PC-9 (cell line): ENCODE results near the gene IL20RA. TPM values are rescaled to one million over a fixed set of nuclear protein-coding genes. Genes with fewer than 3 reads are reported as not detected.

ENCODE experiments used
- BruUV-seq: library from RNA; stranded (reverse); fragments of 400-500 nt; replicated peaks from 2 replicates; lab custom pipeline; 2021; lab: Mats Ljungman, UMichigan
- CTCF ChIA-PET: fragments of 300-600 bp; sonication (Branson Sonifier 250); formaldehyde crosslinking; loops from one replicate; lab custom pipeline; 2022; ENCODE audit warnings: antibody characterized with exemption; lab: Charles Lee
- POLR2A ChIA-PET: fragments of 300-600 bp; sonication (Branson Sonifier 250); formaldehyde crosslinking; loops from one replicate; lab custom pipeline; 2022; ENCODE audit warnings: antibody characterized with exemption; ENCODE audit not compliant: unreplicated experiment; lab: Charles Lee
- DNase-seq, 2 experiments: peaks; one replicate each; pipeline versions ENCODE4 v3.0.0 to v3.0.0-alpha.2; 2015 to 2022; ENCODE audit warnings: mixed read lengths in 1 of 2
- H2AFZ ChIP-seq: fragments of 200-600 bp; sonication (generic); 2 replicates; pipeline ENCODE4 v1.8.1; 2017; ENCODE audit warnings: antibody characterized with exemption
- H3F3A ChIP-seq: fragments of 200-600 bp; sonication (generic); 2 replicates; pipeline ENCODE4 v1.8.1; 2017; ENCODE audit warnings: antibody characterized with exemption, mild to moderate bottlenecking, low read depth; ENCODE audit not compliant: insufficient read depth
- H3K27ac ChIP-seq: fragments of 200-600 bp; sonication (generic); 2 replicates; pipeline ENCODE4 v1.6.1; 2016; ENCODE audit warnings: mixed run types
- H3K27me3 ChIP-seq: fragments of 200-600 bp; sonication (generic); 2 replicates; pipeline ENCODE4 v1.6.1; 2016; ENCODE audit warnings: low read depth, mixed run types; ENCODE audit not compliant: insufficient read depth
- H3K36me3 ChIP-seq: fragments of 200-600 bp; sonication (generic); 2 replicates; pipeline ENCODE4 v1.6.1; 2016; ENCODE audit warnings: low read depth, mixed run types
- H3K4me1 ChIP-seq: fragments of 200-600 bp; sonication (generic); replicated peaks from 2 replicates; pipeline ENCODE4 v1.6.1; 2016; ENCODE audit warnings: mixed run types; ENCODE audit not compliant: insufficient read depth
- H3K4me2 ChIP-seq: fragments of 200-600 bp; sonication (generic); 2 replicates; pipeline ENCODE4 v1.6.1; 2017; ENCODE audit warnings: mixed run types
- H3K4me3 ChIP-seq: fragments of 200-600 bp; sonication (generic); 2 replicates; pipeline ENCODE4 v1.6.1; 2016; ENCODE audit warnings: mixed run types
- H3K79me2 ChIP-seq: fragments of 200-600 bp; sonication (generic); 2 replicates; pipeline ENCODE4 v1.6.1; 2017; ENCODE audit warnings: low read depth, mixed run types
- H3K9me2 ChIP-seq: fragments of 200-600 bp; sonication (generic); 2 replicates; pipeline ENCODE4 v1.8.1; 2017; ENCODE audit warnings: mild to moderate bottlenecking; ENCODE audit not compliant: insufficient read depth
- H3K9me3 ChIP-seq: fragments of 200-600 bp; sonication (generic); 2 replicates; pipeline ENCODE4 v1.8.1; 2016; ENCODE audit warnings: low read depth; ENCODE audit not compliant: insufficient read depth
- H4K20me1 ChIP-seq: fragments of 200-600 bp; sonication (generic); 2 replicates; pipeline ENCODE4 v1.8.1; 2017; ENCODE audit not compliant: insufficient read depth
- CTCF ChIP-seq: fragments of 200-600 bp; sonication (generic); conservative IDR thresholded peaks from 2 replicates; pipeline ENCODE4 v1.6.1; 2017; ENCODE audit warnings: mixed run types, antibody characterized with exemption, mild to moderate bottlenecking, moderate library complexity
- EZH2 ChIP-seq: fragments of 200-600 bp; sonication (generic); IDR thresholded peaks from 2 replicates; pipeline ENCODE4 v1.8.0; 2017; ENCODE audit warnings: antibody characterized with exemption, low read depth
- intact Hi-C: fragments of 100-400 bp; cut with micrococcal nuclease; formaldehyde crosslinking; loops from one replicate; pipeline ENCODE4 v1.10.0; 2022; ENCODE audit not compliant: unreplicated experiment
- total RNA-seq: library from RNA; stranded (reverse); gene quantifications from 2 replicates; pipeline ENCODE4 v1.2.3, GENCODE V29; 2021

Gene IL20RA
- total RNA-seq, 1 experiment from 2014 or later: 2.5 TPM

- Histone ChIP-seq H3K36me3 (no peaks in the 10 kb centered on the region), H3K27me3 (no peaks in the 10 kb centered on the region), H3K27ac (peak overlapping the region; percentile 97), H3K4me3 (no peak overlapping the region), H2AFZ (no peak overlapping the region), H3K79me2 (no peaks in the 10 kb centered on the region), H3F3A (peaks cover 28% of the 10 kb centered on the region), H4K20me1 (no peaks in the 10 kb centered on the region), H3K4me2 (peak overlapping the region; percentile 69; the same call in 1 of the 2 replicates), H3K4me1 (peaks cover 37% of the 10 kb centered on the region), H3K9me3 (no peaks in the 10 kb centered on the region), H3K9me2 (no peaks in the 10 kb centered on the region)
- no peak for TF ChIP-seq EZH2
- TF ChIP-seq CTCF: peak; percentile 90
- BruUV-seq: no TSS peak
- peak; percentile 68 to 80 for DNase-seq
- ChIA-PET POLR2A (no interaction called here), CTCF (interaction anchor here (2.5 kb wide), 1 partner anchor 45 kb away, joined by 5 read pairs; no protein-coding TSS in a partner anchor)
- intact Hi-C loops: loop anchor here (1.0 to 5.0 kb wide), 4 partner anchors 46 to 673 kb away; no protein-coding TSS in a partner anchor
Measured at GRCh38 chr6:136967876-136968752, 76.7 kb downstream of the IL20RA start.

DNA sequence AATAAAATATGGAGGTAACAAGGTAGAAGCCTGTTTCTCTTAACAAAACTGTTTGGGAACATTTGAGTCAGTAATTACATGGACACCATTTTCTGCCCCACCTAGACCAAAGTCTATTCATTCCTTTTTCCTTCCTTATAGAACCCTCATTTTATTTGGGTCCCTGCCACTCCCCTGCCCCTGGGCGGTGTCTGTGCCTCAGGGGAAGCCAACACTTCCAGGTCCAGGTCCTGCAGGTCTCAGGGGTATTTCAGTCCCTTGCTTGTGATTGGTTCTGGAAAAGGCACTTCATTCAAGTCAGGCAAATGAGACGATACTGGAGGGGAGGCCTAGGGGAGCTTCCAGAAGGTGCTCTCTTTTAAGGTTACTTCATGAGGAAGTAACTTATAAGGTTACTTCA lies 80.4 kb downstream of the IL20RA start:
- CTCF ChIA-PET: no interaction called here
- no peaks in the 10 kb centered on the region for H3K79me2 ChIP-seq

DNA sequence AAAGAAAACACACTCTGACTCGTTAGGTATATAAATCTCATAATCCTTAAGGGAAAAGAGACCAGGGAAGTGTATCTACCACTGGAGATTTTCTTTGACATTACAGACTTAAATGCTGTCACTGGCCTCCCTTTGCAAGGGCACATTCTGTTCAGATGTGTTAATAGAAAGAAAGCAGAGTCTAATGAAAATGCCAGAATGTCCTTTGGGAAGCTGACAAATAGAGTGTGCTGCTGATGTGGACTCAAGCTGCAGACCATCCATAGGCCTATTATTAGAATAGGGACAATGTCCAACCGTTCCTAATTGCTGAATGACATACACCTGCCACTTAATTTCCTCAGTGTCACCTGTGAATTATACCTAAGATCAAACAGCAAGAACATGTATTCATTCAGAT lies 81.5 kb downstream of the IL20RA start:
- H3K79me2 ChIP-seq: no peaks in the 10 kb centered on the region
- no peaks in the 10 kb centered on the region; the same call in 1 of the 2 replicates for H3F3A ChIP-seq
- no TSS peak for BruUV-seq
- no peak overlapping the region for H2AFZ ChIP-seq
- CTCF ChIA-PET: no interaction called here
- H3K4me1 ChIP-seq: peaks cover 9% of the 10 kb centered on the region
- H3K9me2 ChIP-seq: no peaks in the 10 kb centered on the region
- H3K36me3 ChIP-seq: no peaks in the 10 kb centered on the region
- no peak overlapping the region for H3K27ac ChIP-seq
- intact Hi-C loops: no loop called here
- no peak for DNase-seq
- no peaks in the 10 kb centered on the region for H3K27me3 ChIP-seq
- no peak overlapping the region for H3K4me3 ChIP-seq
- H3K9me3 ChIP-seq: no peaks in the 10 kb centered on the region
- TF ChIP-seq EZH2 (no peak), CTCF (no peak)
- POLR2A ChIA-PET: interaction anchor here (0.7 kb wide), 1 partner anchor 729 kb away, joined by 4 read pairs; no protein-coding TSS in a partner anchor
- H3K4me2 ChIP-seq: no peak overlapping the region
- no peaks in the 10 kb centered on the region for H4K20me1 ChIP-seq

More for the DNA sequence above, 80.4 kb downstream of the IL20RA start:
- DNase-seq: no peak
- Histone ChIP-seq H3F3A (peaks cover 8% of the 10 kb centered on the region), H3K4me1 (peaks cover 20% of the 10 kb centered on the region), H3K36me3 (no peaks in the 10 kb centered on the region), H3K9me2 (no peaks in the 10 kb centered on the region), H3K4me3 (no peak overlapping the region), H4K20me1 (no peaks in the 10 kb centered on the region), H3K9me3 (no peaks in the 10 kb centered on the region), H3K4me2 (no peak overlapping the region), H3K27me3 (no peaks in the 10 kb centered on the region), H2AFZ (no peak overlapping the region), H3K27ac (no peak overlapping the region)
- TF ChIP-seq CTCF (no peak), EZH2 (no peak)
- POLR2A ChIA-PET: no interaction called here
- intact Hi-C loops: no loop called here
- no TSS peak for BruUV-seq
